ENCODE data around the gene DISC1.

Gene DISC1

GRCh38 chr1:231799363-231799986, 172.9 kb downstream of the DISC1 start:
- H3K4me1 ChIP-seq (ENCODE audit: insufficient read depth, low read length, severe bottlenecking) = no peaks in the 10 kb centered on the region
- no peak overlapping the region for H3K4me2 ChIP-seq (ENCODE audit: low read length)
- no peaks in the 10 kb centered on the region for H3K27me3 ChIP-seq (ENCODE audit: insufficient read depth, low read length)
- H2AFZ ChIP-seq (ENCODE audit: low read length) = no peak overlapping the region
- no peaks in the 10 kb centered on the region for H3F3A ChIP-seq (ENCODE audit: insufficient read depth, low read length)
- TF ChIP-seq CTCF (IDR thresholded peaks at IDR 0.05; ENCODE audit: low read length) = no peak
- TF ChIP-seq EZH2 (IDR thresholded peaks at IDR 0.05; ENCODE audit: borderline replicate concordance, low read length) = no peak
- no peak overlapping the region for H3K27ac ChIP-seq (ENCODE audit: low read depth, low read length, poor library complexity, severe bottlenecking)
- no peaks in the 10 kb centered on the region for H3K36me3 ChIP-seq (ENCODE audit: insufficient read depth, low read length)
- no peak overlapping the region for H3K4me3 ChIP-seq (ENCODE audit: low read depth, low read length, poor library complexity, severe bottlenecking)
- H3K79me2 ChIP-seq (ENCODE audit: insufficient read depth, low read length) = no peaks in the 10 kb centered on the region
- no peak overlapping the region for H3K9ac ChIP-seq (ENCODE audit: low read length)
- no peaks in the 10 kb centered on the region for H3K9me3 ChIP-seq (ENCODE audit: low read length)
- no peaks in the 10 kb centered on the region for H4K20me1 ChIP-seq (ENCODE audit: insufficient read depth, low read length)
- H3K9me2 ChIP-seq (ENCODE audit: low read depth, low read length) = no peaks in the 10 kb centered on the region

- no peaks in the 10 kb centered on the region for H3K4me1 ChIP-seq (ENCODE audit: insufficient read depth, low read length, severe bottlenecking)
- no peaks in the 10 kb centered on the region for H4K20me1 ChIP-seq (ENCODE audit: insufficient read depth, low read length)
These were observed 173.5 kb downstream of the DISC1 start for GRCh38 chr1:231800108-231800507.

GRCh38 chr1:231801042-231801585, 174.5 kb downstream of the DISC1 start:
- H3K4me3 ChIP-seq (ENCODE audit: low read depth, low read length, poor library complexity, severe bottlenecking) = no peak overlapping the region
- no peak overlapping the region for H3K9ac ChIP-seq (ENCODE audit: low read length)
- H3K4me2 ChIP-seq (ENCODE audit: low read length) = no peak overlapping the region
- no peaks in the 10 kb centered on the region for H3K4me1 ChIP-seq (ENCODE audit: insufficient read depth, low read length, severe bottlenecking)
- no peaks in the 10 kb centered on the region for H3K9me3 ChIP-seq (ENCODE audit: low read length)
- H3K36me3 ChIP-seq (ENCODE audit: insufficient read depth, low read length) = no peaks in the 10 kb centered on the region
- no peak overlapping the region for H2AFZ ChIP-seq (ENCODE audit: low read length)
- H3K27me3 ChIP-seq (ENCODE audit: insufficient read depth, low read length) = no peaks in the 10 kb centered on the region
- H3K9me2 ChIP-seq (ENCODE audit: low read depth, low read length) = no peaks in the 10 kb centered on the region
- no peaks in the 10 kb centered on the region for H3F3A ChIP-seq (ENCODE audit: insufficient read depth, low read length)
- no peaks in the 10 kb centered on the region for H3K79me2 ChIP-seq (ENCODE audit: insufficient read depth, low read length)
- no peak overlapping the region for H3K27ac ChIP-seq (ENCODE audit: low read depth, low read length, poor library complexity, severe bottlenecking)
- no peaks in the 10 kb centered on the region for H4K20me1 ChIP-seq (ENCODE audit: insufficient read depth, low read length)
- no peak for TF ChIP-seq CTCF (IDR thresholded peaks at IDR 0.05; ENCODE audit: low read length)
- no peak for TF ChIP-seq EZH2 (IDR thresholded peaks at IDR 0.05; ENCODE audit: borderline replicate concordance, low read length)

More at GRCh38 chr1:231800108-231800507, 173.5 kb downstream of the DISC1 start:
- Histone ChIP-seq H3F3A (ENCODE audit: insufficient read depth, low read length) (no peaks in the 10 kb centered on the region), H3K27ac (ENCODE audit: low read depth, low read length, poor library complexity, severe bottlenecking) (no peak overlapping the region), H3K27me3 (ENCODE audit: insufficient read depth, low read length) (no peaks in the 10 kb centered on the region), H3K36me3 (ENCODE audit: insufficient read depth, low read length) (no peaks in the 10 kb centered on the region), H3K9me3 (ENCODE audit: low read length) (no peaks in the 10 kb centered on the region), H3K9me2 (ENCODE audit: low read depth, low read length) (no peaks in the 10 kb centered on the region), H3K79me2 (ENCODE audit: insufficient read depth, low read length) (no peaks in the 10 kb centered on the region), H3K4me3 (ENCODE audit: low read depth, low read length, poor library complexity, severe bottlenecking) (no peak overlapping the region), H3K9ac (ENCODE audit: low read length) (no peak overlapping the region), H2AFZ (ENCODE audit: low read length) (no peak overlapping the region), H3K4me2 (ENCODE audit: low read length) (no peak overlapping the region)
- TF ChIP-seq EZH2 (IDR thresholded peaks at IDR 0.05; ENCODE audit: borderline replicate concordance, low read length) (no peak), CTCF (IDR thresholded peaks at IDR 0.05; ENCODE audit: low read length) (no peak)

Data from OCI-LY1 (cell line).